Ishikawa (cell line): ENCODE data around the gene KCTD6.
A peak's percentile ranks its signal among the peaks of the same experiment; 100 is the strongest.

ENCODE experiments used
- CEBPB ChIP-seq: IDR thresholded peaks from 2 replicates; pipeline ENCODE4 v1.6.1; 2012
- CREB1 ChIP-seq: IDR thresholded peaks from 2 replicates; pipeline ENCODE4 v1.6.1; 2012; ENCODE audit warnings: low read depth
- EGR1 ChIP-seq: IDR thresholded peaks from 2 replicates; pipeline ENCODE4 v1.6.1; 2012
- EP300 ChIP-seq: IDR thresholded peaks from 2 replicates; pipeline ENCODE4 v1.6.1; 2012; ENCODE audit warnings: borderline replicate concordance
- FOXM1 ChIP-seq: IDR thresholded peaks from 2 replicates; pipeline ENCODE4 v1.6.1; 2012; ENCODE audit warnings: low read depth, borderline replicate concordance
- NFIC ChIP-seq: IDR thresholded peaks from 2 replicates; pipeline ENCODE4 v1.6.1; 2012
- RAD21 ChIP-seq: IDR thresholded peaks from 2 replicates; pipeline ENCODE4 v1.6.1; 2012; ENCODE audit warnings: low read depth
- TAF1 ChIP-seq: IDR thresholded peaks from 2 replicates; pipeline ENCODE4 v1.6.1; 2012; ENCODE audit warnings: low read depth, mild to moderate bottlenecking
- TCF12 ChIP-seq: IDR thresholded peaks from 2 replicates; pipeline ENCODE4 v1.6.1; 2012; ENCODE audit warnings: low read depth
- TEAD4 ChIP-seq: IDR thresholded peaks from 2 replicates; pipeline ENCODE4 v1.6.1; 2012
- YY1 ChIP-seq: IDR thresholded peaks from 2 replicates; pipeline ENCODE4 v1.6.1; 2012; ENCODE audit warnings: low read depth
- ZBTB7A ChIP-seq: IDR thresholded peaks from 2 replicates; pipeline ENCODE4 v1.6.1; 2012; ENCODE audit warnings: low read depth
- TF ChIP-seq, protein P1 (sequence below): IDR thresholded peaks from 2 replicates; pipeline ENCODE4 v1.6.1; 2012
- TF ChIP-seq, protein P2 (sequence below): IDR thresholded peaks from 2 replicates; pipeline ENCODE4 v1.6.1; 2012
- TF ChIP-seq, protein P3 (sequence below): IDR thresholded peaks from 2 replicates; pipeline ENCODE4 v1.6.1; 2012; ENCODE audit warnings: low read depth, mild to moderate bottlenecking

Gene KCTD6

DNA sequence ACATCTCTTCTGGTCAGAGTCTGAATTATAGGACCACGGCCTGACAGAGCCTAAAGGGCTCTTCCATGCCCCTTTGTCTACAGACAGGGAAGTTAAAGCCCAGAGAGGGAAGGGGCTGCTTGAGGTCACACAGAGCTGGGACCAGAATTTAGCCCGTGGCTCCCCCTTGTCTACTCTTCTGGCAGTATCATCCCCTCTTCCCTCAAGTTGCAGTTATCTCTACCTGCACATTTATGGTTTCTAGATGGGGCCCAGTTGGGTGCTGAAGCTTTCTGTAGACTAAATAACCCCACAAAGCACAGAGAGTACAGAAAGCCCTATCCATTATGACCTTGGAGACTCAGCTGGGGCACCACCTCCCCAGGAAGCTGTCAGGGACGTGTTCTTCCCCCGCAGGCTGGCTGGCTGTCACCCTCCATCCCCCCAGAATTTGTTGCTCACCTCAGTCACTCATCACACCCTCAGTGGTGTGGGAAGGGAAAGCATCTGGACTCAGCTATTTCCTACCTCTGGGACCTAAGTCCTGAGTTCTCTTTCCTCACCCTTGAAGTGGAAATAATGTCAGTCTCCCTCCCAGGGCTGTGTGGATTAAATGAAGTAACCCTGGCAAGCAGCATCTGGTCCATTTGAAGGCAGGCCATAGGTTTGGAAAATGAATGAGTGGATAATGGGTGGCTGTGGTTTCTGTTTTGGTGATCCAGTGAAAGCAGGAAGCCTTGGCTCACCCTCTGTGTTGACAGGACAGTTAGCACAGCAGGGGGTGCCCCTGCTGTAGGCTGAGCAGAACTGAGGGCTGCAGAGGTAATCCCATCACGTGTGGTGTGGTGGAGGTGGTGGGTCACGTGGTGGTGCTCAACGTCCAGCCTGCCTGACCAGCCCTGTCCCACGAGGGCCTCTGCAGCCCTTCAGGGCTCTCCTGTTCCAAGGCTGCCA, 28.8 kb downstream of the KCTD6 start:
- no peak for TF ChIP-seq NFIC
- no peak for TF ChIP-seq TEAD4
- no peak for TF ChIP-seq RAD21
- TF ChIP-seq FOXM1: no peak
- TF ChIP-seq, protein P1, sequence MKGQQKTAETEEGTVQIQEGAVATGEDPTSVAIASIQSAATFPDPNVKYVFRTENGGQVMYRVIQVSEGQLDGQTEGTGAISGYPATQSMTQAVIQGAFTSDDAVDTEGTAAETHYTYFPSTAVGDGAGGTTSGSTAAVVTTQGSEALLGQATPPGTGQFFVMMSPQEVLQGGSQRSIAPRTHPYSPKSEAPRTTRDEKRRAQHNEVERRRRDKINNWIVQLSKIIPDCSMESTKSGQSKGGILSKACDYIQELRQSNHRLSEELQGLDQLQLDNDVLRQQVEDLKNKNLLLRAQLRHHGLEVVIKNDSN: peak; percentile 83
- TF ChIP-seq, protein P2, sequence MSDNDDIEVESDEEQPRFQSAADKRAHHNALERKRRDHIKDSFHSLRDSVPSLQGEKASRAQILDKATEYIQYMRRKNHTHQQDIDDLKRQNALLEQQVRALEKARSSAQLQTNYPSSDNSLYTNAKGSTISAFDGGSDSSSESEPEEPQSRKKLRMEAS: 0 out of 2 replicates have a peak, but pooled peaks have one; percentile 47

DNA sequence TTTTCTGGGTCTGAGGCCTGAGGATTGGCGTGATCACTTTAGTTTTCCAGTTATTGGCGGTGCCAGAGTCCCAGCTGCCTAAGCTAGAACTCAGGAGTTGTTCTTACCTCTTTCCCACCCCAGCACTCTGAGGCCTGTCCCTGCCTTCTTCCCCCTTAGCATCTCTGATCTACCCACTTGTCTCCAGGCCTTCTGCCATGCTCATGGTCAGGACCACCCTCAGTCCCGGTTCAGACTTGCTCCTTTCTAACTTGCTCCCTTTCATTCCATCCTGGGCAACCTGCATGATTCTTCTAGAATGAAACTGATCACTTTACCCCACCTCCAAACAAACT, 29.4 kb downstream of the KCTD6 start:
- TF ChIP-seq EP300 (no peak), ZBTB7A (no peak), TEAD4 (no peak), YY1 (no peak), FOXM1 (no peak), EGR1 (no peak), TAF1 (no peak), RAD21 (no peak), CEBPB (no peak), TCF12 (no peak), CREB1 (no peak), NFIC (no peak)
- TF ChIP-seq, protein P2: no peak
- TF ChIP-seq, protein P3, sequence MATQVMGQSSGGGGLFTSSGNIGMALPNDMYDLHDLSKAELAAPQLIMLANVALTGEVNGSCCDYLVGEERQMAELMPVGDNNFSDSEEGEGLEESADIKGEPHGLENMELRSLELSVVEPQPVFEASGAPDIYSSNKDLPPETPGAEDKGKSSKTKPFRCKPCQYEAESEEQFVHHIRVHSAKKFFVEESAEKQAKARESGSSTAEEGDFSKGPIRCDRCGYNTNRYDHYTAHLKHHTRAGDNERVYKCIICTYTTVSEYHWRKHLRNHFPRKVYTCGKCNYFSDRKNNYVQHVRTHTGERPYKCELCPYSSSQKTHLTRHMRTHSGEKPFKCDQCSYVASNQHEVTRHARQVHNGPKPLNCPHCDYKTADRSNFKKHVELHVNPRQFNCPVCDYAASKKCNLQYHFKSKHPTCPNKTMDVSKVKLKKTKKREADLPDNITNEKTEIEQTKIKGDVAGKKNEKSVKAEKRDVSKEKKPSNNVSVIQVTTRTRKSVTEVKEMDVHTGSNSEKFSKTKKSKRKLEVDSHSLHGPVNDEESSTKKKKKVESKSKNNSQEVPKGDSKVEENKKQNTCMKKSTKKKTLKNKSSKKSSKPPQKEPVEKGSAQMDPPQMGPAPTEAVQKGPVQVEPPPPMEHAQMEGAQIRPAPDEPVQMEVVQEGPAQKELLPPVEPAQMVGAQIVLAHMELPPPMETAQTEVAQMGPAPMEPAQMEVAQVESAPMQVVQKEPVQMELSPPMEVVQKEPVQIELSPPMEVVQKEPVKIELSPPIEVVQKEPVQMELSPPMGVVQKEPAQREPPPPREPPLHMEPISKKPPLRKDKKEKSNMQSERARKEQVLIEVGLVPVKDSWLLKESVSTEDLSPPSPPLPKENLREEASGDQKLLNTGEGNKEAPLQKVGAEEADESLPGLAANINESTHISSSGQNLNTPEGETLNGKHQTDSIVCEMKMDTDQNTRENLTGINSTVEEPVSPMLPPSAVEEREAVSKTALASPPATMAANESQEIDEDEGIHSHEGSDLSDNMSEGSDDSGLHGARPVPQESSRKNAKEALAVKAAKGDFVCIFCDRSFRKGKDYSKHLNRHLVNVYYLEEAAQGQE: no peak
- TF ChIP-seq, protein P1: no peak

DNA sequence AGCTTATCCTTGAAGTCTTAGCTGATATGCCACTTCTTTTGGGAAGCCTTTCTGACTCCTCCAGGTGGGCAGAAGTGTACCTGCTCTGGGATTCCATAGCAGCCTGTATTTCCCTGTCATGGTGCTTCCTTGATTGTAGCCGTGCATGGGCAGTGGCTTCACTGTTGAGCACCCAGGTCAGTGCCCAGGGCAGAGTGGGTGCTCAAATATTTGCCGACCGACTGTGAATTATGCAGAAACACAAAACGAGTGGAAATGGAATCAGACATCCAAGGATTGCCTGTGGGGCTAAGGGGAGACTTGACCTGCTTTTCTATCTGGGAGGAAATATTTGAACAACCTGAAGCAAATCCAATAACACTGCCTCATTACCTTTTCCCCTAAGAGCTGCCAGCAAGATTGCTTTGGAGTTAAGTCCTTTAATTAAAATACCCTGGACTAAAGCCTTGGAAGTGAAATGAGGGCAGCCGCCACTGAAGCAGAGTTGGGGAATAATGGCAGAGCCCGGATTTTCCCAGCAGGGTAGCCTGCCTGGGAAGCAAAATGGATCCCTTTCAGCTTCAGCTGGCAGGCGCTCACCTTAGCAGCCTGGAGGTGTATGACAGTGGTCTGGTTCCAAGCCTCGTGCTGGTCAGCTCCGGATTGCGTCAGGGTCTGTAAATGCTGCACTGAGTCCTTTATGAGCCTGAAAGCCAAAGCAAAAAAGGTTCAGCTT, 30.2 kb downstream of the KCTD6 start:
- TF ChIP-seq, protein P1: no peak
- TF ChIP-seq CEBPB: peak; percentile 46; the same call in 1 of the 2 replicates
- no peak for TF ChIP-seq YY1
- TF ChIP-seq, protein P3: peak; percentile 58; the same call in 1 of the 2 replicates
- TF ChIP-seq ZBTB7A: no peak
- TF ChIP-seq EP300: no peak

DNA sequence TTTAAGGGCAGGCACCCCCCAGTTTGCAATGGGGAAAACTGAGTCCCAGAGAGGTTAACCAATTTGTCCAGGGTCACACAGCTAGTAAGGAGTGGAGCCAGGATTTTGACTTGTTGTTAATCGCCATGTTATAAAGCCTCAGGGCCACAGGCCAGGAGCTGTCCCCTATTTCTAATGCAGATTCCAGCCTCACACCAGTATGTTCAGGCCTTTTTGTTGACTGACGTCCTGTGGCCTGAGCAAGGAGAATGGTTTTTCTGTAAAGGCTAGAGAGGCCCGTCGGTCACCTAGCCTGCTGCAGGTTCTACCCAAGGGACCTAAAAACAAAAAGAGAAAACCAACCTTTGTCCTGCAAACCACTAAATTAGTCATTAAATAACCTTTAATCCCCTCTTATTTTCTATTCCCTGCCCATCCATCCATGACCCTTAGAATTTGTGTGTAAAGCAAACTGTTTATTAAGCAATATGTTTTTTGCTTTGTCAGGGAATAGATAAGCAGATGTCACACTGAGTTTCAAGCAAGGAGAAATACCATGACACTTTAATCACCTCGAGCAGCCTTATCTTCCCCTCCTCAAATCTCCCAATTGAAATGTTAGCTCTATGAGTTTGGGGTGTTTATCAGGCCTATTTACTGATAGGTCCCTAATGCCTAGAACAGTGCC, 31.0 kb downstream of the KCTD6 start:
- no peak for TF ChIP-seq NFIC
- TF ChIP-seq RAD21: no peak
- no peak for TF ChIP-seq EGR1
- no peak for TF ChIP-seq EP300
- TF ChIP-seq YY1: no peak
- no peak for TF ChIP-seq TCF12
- TF ChIP-seq ZBTB7A: no peak
- no peak for TF ChIP-seq TEAD4
- TF ChIP-seq, protein P3: no peak
- TF ChIP-seq, protein P1: no peak
- TF ChIP-seq CREB1: no peak
- TF ChIP-seq FOXM1: no peak
